Adrenal gland (tissue), 12 donors: ENCODE data around the gene SFI1. TPM values are rescaled to one million over a fixed set of nuclear protein-coding genes. Genes with fewer than 3 reads are reported as not detected.
A peak's percentile ranks its signal among the peaks of the same experiment; 100 is the strongest.

ENCODE experiments used
- DNase-seq, 7 donors: peaks; one replicate each; pipeline ENCODE4 v3.0.0-alpha.2; 2019 to 2020
- H3K27ac ChIP-seq, 5 donors: fragments of 200-600 bp; sonication (generic) in 4 of 5; 1 replicate in 3 of 5; 2 replicates in 2 of 5; pipeline versions ENCODE4 v1.5.1 to v1.8.0; 2016 to 2020; ENCODE audit warnings: mild to moderate bottlenecking in 1 of 5
- H3K27me3 ChIP-seq: fragments of 200-600 bp; 2 replicates; pipeline ENCODE4 v1.8.0; 2021
- H3K36me3 ChIP-seq, 2 donors: fragments of 200-600 bp; replicated peaks in 1 of 2; 1 replicate in 1 of 2; 2 replicates in 1 of 2; pipeline versions ENCODE4 v1.5.1 to v1.8.0; 2018 to 2022
- H3K4me1 ChIP-seq, 2 donors: fragments of 200-600 bp; replicated peaks in 1 of 2; 1 replicate in 1 of 2; 2 replicates in 1 of 2; pipeline versions ENCODE4 v1.5.1 to v1.8.0; 2018 to 2021
- H3K4me3 ChIP-seq, 4 donors: fragments of 200-600 bp; sonication (generic) in 3 of 4; one replicate each; pipeline ENCODE4 v1.5.1; 2016 to 2018
- H3K9me3 ChIP-seq, 3 donors: fragments of 200-600 bp; sonication (generic) in 1 of 3; replicated peaks in 1 of 3; 1 replicate in 2 of 3; 2 replicates in 1 of 3; pipeline versions ENCODE4 v1.5.1 to v1.8.0; 2016 to 2021
- POLR2A ChIP-seq, 2 donors: fragments of 450-650 bp; IDR thresholded peaks; one replicate each; pipeline ENCODE4 v1.6.1; 2017; ENCODE audit warnings: antibody characterized with exemption in 2 of 2, mild to moderate bottlenecking in 2 of 2, moderate library complexity in 1 of 2
- WGBS, 4 donors: extraction: QIAGEN DNeasy Blood & Tissue Kit in 2 of 4; methylation state at CpG; one replicate each; pipeline versions ENCODE4 v1.1.5 to v1.1.7; 2013 to 2017; 5-methylcytosine and 5-hydroxymethylcytosine counted together
- intact Hi-C, 2 donors: fragments of 100-400 bp; cut with DNase I; formaldehyde crosslinking; loops; one replicate each; pipeline versions ENCODE4 v1.14.1 to v1.15.0; 2022 to 2023
- polyA plus RNA-seq, 3 donors: library from polyadenylated mRNA; stranded (reverse); fragments of 200-250 nt in 2 of 3; fragments of 350-450 nt in 1 of 3; fragmentation: Illumina TruSeq in 1 of 3; extraction: RNeasy Lipid Tissue Mini Kit (QIAGEN cat#74804) in 1 of 3; gene quantifications; one replicate each; pipeline ENCODE4 v1.2.3, GENCODE V29; 2013 to 2014
- total RNA-seq, 9 donors: library from RNA; depleted of rRNA in 4 of 9; stranded (reverse); fragments of >200 nt in 4 of 9; fragments of 120-200 nt in 1 of 9; fragmentation: NEBNext Ultra II Directional in 1 of 9; extraction: Animal tissue kit (Norgen Biotek cat#: 25700) in 1 of 9; gene quantifications; one replicate each; pipeline versions ENCODE4 v1.1.0 to v1.2.4, GENCODE V29; 2013 to 2023
- TF ChIP-seq, protein P1 (sequence below), 6 experiments: fragments of 450-650 bp in 4 of 6; fragments of 200-600 bp in 2 of 6; sonication (generic) in 1 of 6; IDR thresholded peaks; 1 replicate in 5 of 6; 2 replicates in 1 of 6; pipeline versions ENCODE4 v1.5.1 to v1.8.0; 2016 to 2021; ENCODE audit warnings: antibody characterized with exemption in 6 of 6, mild to moderate bottlenecking in 2 of 6, moderate library complexity in 1 of 6
- donor health status: healthy with polysubstance abuse.
- donor health status: Bipolar disorder and iron deficiency.
- donor health status: DM: yes; HTN: yes; CAD: no.
- donor health status: DM: no; HTN: no; CAD: no.
- donor health status: DM: no; HTN: no; CAD: no.
- donor health status: DM: yes; HTN: yes; CAD: no.

Gene SFI1
- total and polyA plus RNA-seq, 12 donors = 13.4 to 130 (median 33.1) TPM

DNA sequence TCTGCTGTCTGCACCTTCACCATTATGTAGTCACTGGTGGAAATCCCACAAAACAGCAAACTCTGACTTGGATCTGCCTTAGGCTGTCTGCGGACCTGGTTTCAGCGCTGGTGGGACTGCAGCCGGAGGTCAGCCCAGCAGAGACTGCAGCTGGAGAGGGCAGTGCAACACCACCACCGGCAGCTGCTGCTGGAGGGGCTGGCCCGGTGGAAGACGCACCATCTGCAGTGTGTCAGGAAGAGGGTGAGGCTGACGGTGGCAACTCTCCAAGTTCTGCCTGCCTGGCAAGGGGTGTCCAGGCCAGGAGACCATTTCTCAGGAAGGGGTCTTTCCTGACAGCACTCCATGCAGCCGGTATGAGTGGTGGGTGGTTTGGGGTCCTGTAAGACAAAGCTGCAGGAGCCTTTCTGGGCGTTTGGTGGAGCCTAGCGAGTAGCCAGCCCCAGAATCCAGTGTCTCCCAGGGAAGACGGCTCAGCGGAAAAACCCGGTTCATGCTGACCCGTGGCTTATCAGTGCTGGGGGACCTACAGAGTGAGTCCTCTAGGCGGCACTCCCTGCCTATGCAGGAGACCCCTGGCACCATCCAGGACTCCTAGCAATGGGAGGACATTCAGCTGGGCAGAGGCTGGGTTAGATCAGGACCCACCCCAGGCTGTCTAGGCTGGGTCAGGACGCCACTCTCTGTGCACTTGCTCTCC lies 114.9 kb downstream of the SFI1 start:
- 40 to 77% (median 68%) methylated on average over 1 to 16 of the region's 16 CpGs for WGBS, 4 donors
- H3K36me3 ChIP-seq = no peaks in the 10 kb centered on the region
- TF ChIP-seq, protein P1, sequence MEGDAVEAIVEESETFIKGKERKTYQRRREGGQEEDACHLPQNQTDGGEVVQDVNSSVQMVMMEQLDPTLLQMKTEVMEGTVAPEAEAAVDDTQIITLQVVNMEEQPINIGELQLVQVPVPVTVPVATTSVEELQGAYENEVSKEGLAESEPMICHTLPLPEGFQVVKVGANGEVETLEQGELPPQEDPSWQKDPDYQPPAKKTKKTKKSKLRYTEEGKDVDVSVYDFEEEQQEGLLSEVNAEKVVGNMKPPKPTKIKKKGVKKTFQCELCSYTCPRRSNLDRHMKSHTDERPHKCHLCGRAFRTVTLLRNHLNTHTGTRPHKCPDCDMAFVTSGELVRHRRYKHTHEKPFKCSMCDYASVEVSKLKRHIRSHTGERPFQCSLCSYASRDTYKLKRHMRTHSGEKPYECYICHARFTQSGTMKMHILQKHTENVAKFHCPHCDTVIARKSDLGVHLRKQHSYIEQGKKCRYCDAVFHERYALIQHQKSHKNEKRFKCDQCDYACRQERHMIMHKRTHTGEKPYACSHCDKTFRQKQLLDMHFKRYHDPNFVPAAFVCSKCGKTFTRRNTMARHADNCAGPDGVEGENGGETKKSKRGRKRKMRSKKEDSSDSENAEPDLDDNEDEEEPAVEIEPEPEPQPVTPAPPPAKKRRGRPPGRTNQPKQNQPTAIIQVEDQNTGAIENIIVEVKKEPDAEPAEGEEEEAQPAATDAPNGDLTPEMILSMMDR (IDR thresholded peaks at IDR 0.05) = no peak
- TF ChIP-seq POLR2A (IDR thresholded peaks at IDR 0.05) = no peak

DNA sequence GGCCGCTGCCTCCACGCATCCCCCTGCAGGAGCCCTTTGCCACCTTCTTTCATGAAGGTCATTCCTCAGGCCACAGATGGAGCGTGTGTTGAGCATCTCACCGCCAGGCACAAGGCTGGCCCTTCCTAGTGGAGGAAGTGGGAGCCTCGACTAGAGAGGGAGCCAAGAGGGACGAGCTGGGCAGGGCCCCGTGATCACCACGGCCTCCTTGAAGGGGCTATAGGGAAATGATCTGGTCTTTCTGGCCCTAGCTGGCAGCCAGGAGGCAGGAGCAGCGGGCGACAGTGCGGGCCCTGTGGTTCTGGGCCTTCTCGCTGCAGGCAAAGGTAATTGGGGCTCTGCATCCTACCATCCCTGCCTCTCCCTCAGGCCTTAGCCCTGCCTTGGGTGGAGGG lies 116.6 kb downstream of the SFI1 start:
- Histone ChIP-seq H3K9me3 (no peaks in the 10 kb centered on the region), H3K36me3 (peaks cover 0 to 10% of the 10 kb centered on the region in 2 donors), H3K27me3 (no peaks in the 10 kb centered on the region), H3K4me3 (no peak overlapping the region), H3K4me1 (peaks cover 0 to 32% of the 10 kb centered on the region in 2 donors), H3K27ac (no peak overlapping the region)
- whole genome bisulfite sequencing, 4 donors = 86 to 97% (median 91%) methylated on average over 10 to 12 of the region's 12 CpGs
- peak in 1 of 7 donors; percentile 8 for DNase-seq
- intact Hi-C loops = no loop called here
- no peak for TF ChIP-seq POLR2A (IDR thresholded peaks at IDR 0.05)
- TF ChIP-seq, protein P1 (IDR thresholded peaks at IDR 0.05) = no peak

More for the DNA sequence above, 114.9 kb downstream of the SFI1 start:
- Histone ChIP-seq H3K27ac (peak overlapping the region in 1 of 5 donors; percentile 65), H3K4me3 (no peak overlapping the region), H3K4me1 (peaks cover 0 to 25% of the 10 kb centered on the region in 2 donors), H3K9me3 (no peaks in the 10 kb centered on the region), H3K27me3 (no peaks in the 10 kb centered on the region)
- peak in 2 of 7 donors; percentile 23 to 72 for DNase-seq
- intact Hi-C loops = no loop called here

DNA sequence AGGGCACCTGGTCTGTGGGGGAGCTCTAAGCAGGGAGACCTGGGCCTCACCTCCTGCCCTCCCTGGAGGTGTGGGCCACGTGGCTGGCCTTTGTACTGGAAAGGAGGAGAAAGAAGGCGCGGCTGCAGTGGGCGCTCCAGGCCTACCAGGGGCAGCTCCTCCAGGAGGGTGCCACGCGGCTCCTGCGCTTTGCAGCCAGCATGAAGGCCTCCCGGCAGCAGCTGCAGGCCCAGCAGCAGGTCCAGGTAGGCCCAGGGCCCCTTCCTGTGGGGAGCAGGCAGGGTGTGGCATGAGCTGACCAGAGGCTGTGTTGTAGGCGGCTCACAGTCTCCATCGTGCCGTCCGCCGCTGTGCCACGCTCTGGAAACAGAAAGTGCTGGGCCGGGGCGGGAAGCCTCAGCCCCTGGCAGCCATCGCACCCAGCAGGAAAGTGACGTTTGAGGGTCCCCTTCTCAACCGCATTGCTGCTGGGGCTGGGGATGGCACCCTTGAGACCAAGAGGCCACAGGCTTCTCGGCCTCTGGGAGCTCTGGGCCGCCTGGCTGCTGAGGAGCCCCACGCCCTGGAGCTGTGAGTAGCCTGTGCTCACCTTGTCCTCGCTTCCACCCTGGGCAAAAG lies 117.1 kb downstream of the SFI1 start:
- H3K27ac ChIP-seq = no peak overlapping the region
- TF ChIP-seq POLR2A (IDR thresholded peaks at IDR 0.05) = no peak
- TF ChIP-seq, protein P1 (IDR thresholded peaks at IDR 0.05) = no peak
- WGBS, 4 donors = 93 to 98% (median 94%) methylated on average over 8 to 23 of the region's 23 CpGs
- H3K4me1 ChIP-seq = peaks cover 0 to 32% of the 10 kb centered on the region in 2 donors
- peaks cover 0 to 15% of the 10 kb centered on the region in 2 donors for H3K36me3 ChIP-seq
- peak in 1 of 7 donors; percentile 10 for DNase-seq
- intact Hi-C loops = no loop called here
- H3K27me3 ChIP-seq = no peaks in the 10 kb centered on the region
- no peak overlapping the region for H3K4me3 ChIP-seq
- H3K9me3 ChIP-seq = no peaks in the 10 kb centered on the region

DNA sequence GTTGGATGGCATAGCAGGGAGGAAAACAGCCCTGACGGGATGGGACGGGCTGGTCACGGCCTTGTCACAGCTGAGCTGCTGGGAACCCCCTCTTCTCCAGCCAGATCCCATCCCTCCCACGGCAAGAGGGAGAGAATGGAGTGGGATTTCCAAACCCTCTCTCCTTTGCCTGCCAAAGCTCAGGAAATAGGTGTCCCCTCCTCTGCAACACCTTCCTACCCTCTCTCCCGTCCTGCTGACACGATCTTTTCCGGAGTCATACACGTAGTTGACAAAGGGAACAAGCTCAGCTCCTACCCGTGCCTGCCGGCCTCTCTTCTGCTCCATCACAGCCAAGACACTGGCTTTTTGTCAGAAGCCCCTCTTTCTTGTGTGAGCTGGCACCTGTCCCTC lies 117.6 kb downstream of the SFI1 start:
- TF ChIP-seq POLR2A (IDR thresholded peaks at IDR 0.05) = no peak
- TF ChIP-seq, protein P1 (IDR thresholded peaks at IDR 0.05) = no peak
- no peak overlapping the region for H3K4me3 ChIP-seq
- no peaks in the 10 kb centered on the region for H3K9me3 ChIP-seq
- peaks cover 0 to 32% of the 10 kb centered on the region in 2 donors for H3K4me1 ChIP-seq
- H3K27ac ChIP-seq = peak overlapping the region in 1 of 5 donors; percentile 71
- DNase-seq = peak in 1 of 7 donors; percentile 15
- peaks cover 0 to 20% of the 10 kb centered on the region in 2 donors for H3K36me3 ChIP-seq
- 82 to 90% (median 87%) methylated on average over 7 to 10 of the region's 10 CpGs for WGBS, 4 donors
- intact Hi-C loops = no loop called here
- no peaks in the 10 kb centered on the region for H3K27me3 ChIP-seq
